SK-N-DZ (cell line): ENCODE measurements around the gene AP1S3.
"Not testable (repeated sequence)": the region's sequence is repeated elsewhere in the genome, so short reads cannot be mapped to it uniquely, and the experiment has no call there.

Experiments used
- DNase-seq: peaks from one replicate; pipeline ENCODE4 v3.0.0-alpha.2; 2015; ENCODE audit warnings: low spot score

Gene AP1S3

GRCh38 chr2:223801736-223802135 is 35.6 kb downstream of the AP1S3 start:
- no peak for DNase-seq

- no peak for DNase-seq
Observed at GRCh38 chr2:223800908-223801307, 36.5 kb downstream of the AP1S3 start.

DNA sequence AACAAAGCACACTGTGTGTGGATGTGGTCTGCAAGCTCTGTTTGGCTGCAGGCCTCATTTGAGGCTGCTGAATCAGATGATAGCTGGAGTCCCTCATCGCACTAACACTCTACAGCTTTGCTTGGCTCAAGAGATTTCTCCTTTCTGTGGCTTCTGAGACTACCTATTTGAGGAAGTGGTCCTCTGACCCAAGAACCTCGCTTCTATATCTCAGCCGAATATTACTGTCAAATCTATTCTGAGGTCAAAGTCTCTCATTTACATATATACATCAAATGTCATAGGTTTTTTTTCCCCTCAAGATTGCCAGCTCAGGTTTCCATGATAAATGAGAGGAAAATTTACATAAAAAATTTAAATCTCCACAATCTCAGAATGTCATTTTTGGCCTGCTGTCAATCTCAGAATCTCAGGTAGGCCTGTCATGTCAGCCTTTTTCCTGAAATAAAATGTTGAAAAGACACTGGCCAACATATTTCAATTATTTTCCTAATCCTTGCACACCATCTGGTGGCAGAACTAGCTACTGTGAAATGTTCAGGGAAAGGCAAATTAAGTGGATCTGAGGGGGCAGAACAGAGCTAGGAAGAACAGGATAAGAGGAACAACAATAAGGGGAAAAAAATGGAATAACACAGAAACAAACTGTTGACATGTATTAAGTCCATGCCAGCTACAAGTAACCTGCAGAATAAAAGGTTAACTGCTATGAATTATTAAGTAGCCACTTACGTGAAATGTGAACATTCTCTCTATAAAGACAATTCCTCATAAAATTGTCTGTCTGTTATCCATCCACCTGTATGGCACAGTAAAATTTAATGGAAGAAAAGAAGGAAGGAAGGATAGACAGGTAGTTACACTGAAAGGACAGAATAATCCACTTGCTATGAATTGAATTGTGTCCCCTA is 39.3 kb downstream of the AP1S3 start:
- peak; percentile 45 for DNase-seq

GRCh38 chr2:223797037-223797436 is 40.3 kb downstream of the AP1S3 start:
- no peak for DNase-seq

DNA sequence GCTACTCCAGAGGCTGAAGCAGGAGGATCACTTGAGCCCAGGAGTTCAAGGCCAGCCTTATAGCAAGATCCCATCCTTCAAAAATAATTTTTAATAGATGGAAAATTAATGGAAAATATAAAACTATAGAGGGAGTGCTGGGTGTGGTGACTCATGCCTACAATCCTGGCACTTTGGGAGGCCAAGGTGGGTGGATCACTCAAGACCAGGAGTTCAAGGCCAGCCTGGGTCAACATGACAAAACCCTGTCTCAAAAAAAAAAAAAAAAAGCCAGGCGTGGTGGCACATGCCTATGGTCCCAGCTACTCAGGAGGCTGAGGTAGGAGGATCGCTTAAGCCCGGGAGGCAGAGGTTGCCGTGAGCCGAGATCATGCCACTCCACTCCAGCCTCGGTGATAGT is 48.0 kb downstream of the AP1S3 start:
- DNase-seq: no peak

DNA sequence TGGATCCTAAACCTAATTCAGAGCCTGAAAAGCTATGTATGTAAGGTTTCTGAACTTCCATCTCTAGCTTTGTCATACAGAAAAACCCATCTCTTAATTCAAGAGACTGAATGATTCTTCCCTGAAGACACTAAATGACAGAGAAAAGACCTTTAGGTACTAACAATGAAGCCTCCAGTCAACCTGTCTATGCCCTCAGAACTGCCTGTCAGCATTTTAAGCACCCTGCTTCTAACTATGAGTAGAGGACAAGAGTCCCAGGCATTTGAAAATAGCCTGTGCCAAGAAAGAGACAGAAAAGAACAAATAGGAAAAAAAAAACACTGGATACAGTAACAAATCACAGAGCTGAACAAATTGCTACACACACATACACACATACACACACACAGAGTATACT is 48.6 kb downstream of the AP1S3 start:
- DNase-seq: no peak

GRCh38 chr2:223788106-223788505 is 49.3 kb downstream of the AP1S3 start:
- not testable (repeated sequence) for DNase-seq

DNA sequence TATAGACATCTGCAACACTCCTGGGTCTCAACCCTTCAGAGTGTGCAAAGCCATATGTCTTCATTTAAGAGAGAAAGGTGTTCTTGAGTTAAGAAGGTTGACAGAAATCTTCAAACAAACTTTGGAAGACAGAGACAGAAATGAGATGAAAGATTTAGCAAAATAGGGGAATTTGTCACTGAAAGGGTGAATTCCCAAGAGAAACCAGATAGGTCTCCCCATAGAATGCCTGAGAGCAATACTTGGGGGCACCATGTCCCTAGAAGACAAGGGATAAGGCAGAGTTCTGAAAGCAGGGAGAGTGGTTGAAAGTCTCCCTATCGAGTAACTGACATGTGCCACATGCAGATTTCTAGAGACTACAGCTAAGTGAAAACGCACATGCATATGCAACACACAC is 50.0 kb downstream of the AP1S3 start:
- DNase-seq: no peak

DNA sequence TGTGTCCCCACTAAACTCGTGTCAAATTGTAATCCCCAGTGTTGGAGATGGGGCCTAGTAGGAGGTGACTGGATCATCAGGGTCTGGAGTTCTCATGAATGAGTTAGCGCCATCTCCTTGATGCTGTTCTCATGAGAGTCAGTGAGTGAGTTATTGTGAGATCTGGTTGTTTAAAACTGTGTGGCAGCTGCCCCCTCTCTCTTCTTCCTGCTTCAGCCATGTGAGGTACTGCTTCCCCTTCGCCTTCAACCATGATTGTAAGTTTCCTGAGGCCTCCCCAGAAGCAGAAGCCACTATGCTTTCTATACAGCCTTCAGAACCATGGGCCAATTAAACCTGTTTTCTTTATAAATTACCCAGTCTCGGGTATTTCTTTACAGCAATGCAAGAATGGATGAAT is 50.4 kb downstream of the AP1S3 start:
- no peak for DNase-seq

- DNase-seq: no peak
Observed at GRCh38 chr2:223786236-223786635, 51.1 kb downstream of the AP1S3 start.

DNA sequence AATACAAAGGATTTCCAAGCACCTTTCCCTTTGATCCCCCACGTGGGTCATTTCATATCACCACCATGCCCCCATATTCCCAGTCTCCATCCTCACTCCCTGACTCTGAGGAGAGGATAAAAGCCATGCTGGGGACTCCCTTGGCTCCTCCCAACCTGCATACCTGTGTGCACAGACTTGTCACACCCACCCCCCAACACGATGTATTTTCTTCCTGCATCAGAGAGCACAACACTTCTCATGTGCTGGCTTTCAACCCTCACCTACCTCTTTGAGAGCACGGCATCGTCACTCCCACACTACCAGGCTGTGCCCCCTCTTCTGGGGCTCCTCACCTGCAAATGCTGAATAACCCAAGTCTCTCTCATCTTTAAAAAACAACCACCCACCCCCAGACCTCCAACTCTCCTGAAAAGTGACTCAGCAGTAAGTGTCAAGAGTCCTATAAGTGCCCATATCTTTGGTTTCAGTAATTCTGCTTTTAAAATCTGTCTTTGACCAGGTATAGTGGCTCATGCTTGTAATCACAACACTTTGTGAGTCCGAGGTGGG is 53.1 kb downstream of the AP1S3 start:
- no peak for DNase-seq

DNA sequence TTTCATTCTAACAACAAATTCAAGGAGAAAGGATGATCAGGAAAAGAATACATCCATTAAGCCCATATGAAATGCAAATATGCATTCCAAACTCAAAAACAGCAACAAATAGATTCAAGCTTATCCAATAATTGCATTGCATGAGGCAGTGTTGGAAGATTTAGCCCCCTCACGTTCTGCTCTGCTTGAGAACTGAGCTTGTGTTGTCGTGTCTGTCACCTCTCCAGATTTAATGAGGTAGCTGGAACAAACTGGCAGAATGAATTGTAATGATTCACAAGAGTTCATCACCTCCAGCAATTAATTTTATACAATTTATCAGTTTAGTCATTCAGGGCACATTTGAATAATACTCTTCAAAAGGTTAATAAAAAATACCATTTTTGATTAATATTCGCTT is 54.8 kb downstream of the AP1S3 start:
- DNase-seq: no peak

DNA sequence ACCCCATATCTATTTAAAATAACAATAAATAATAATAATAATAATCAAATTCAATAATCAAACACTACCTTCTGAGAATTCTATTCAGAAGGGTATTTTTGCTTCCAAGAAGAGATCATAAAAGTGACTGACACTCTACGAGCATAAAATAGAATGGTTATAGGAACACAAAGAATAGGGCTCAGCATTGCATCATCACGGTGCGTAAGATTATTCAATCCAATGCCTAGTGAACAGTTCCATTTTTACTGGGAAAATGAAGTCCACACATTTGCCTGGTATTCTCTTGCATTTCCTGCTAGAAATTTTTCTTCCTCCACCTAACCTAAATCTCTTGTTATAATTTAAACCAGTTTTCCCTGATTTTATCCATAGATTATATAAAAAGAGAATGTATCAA is 55.8 kb downstream of the AP1S3 start:
- no peak for DNase-seq

DNA sequence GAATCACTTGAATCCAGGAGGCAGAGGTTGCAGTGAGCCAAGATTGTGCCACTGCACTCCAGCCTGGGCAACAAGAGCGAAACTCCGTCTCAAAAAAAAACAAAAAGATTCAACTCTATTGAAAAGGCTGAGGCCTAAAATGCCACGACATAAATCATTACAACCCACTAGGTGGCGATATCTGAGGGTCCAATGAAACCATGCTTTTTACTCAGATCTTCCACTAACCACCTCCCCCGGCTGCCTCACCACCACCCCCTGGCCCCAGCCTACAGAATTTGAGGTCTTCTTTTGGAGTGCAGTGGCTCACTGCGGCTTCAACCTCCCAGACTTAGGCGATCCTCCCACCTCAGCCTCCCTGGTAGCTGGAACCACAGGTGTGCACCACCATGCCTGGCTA is 57.5 kb downstream of the AP1S3 start:
- peak; percentile 11 for DNase-seq

GRCh38 chr2:223774193-223774592 is 63.2 kb downstream of the AP1S3 start:
- no peak for DNase-seq

GRCh38 chr2:223772363-223772762 is 65.0 kb downstream of the AP1S3 start:
- no peak for DNase-seq

- no peak for DNase-seq
Observed at GRCh38 chr2:223771475-223771874, 65.9 kb downstream of the AP1S3 start.

GRCh38 chr2:223768179-223768578 is 69.2 kb downstream of the AP1S3 start:
- DNase-seq: no peak

DNA sequence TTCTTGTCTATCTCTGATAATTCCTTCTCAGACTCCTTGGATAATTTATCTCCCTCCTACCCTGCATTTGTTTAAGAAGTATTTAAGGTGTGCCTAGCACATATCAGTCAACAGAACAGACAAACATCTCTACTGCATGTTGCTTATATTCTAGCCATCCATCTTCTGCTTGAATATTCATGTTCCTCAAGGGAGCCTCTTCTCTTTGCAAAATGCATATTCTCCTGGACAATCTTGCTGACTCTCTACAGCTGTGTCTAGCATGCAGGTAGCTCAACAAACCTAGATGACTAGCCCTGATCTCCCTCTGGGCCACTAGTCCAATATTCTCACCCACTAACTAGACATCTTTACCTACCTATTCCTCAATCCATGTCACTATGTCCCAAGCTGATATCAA is 70.0 kb downstream of the AP1S3 start:
- no peak for DNase-seq

DNA sequence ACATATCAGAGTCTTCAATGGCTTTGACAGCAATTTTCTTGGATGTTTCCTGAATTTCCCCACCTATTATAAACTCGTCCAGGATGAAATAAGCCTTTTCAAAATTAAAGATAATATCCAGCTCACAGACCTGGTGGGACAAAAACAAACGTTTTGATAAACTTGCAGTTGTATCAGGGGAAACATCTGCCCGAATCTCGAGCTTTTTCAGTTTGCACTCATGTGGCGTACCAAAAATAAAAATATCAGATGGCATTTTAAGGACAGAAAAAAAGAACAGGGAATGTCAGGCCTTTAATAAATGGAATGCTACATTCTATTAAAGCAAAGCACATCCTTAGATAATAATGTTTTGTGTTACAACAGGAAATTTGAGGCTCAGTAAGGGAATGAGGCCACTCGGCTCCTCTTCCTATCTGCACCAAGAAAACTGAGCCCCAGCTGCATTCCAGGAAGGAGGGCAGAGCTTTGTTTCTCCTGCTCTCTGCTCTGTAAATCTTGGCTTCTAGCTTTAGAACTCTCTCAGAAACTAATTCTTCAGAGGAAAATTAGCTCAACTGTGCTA is 72.1 kb downstream of the AP1S3 start:
- no peak for DNase-seq

- no peak for DNase-seq
Observed at GRCh38 chr2:223764796-223765195, 72.6 kb downstream of the AP1S3 start.

DNA sequence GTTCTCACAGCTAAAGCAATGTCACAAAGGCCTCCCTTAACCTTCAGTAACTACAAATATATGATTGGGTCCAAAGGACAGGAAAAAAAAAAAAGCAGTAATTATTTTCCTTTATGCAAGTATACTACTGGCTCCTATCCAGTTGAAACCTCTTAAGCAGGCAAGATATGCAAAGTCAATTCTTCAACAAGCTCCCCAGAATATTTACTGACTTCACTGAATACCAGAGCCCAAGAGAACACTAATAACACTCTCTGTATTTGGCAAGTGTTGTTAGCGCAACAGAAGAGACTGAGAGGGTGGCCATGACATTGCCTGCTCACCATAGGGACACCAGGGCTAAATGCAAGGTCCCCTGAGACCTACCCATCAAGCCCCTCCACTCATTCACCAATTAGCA is 74.5 kb downstream of the AP1S3 start:
- no peak for DNase-seq

DNA sequence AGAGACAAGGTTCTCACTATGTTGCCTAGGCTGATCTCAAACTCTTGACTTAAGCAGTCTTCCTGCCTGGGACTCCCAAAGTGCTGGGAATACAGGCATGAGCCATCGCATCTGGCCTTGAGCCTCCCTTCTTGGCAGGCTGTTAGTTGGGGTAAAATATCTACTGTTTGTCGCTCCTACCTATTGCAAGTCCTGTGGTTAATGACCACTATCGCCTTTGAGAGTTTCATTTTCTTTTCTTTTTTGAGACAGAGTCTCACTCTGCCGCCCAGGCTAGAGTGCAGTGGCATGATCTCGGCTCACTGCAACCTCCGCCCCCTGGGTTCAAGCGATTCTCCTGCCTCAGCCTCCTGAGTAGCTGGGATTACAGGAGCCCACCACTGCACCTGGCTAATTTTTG is 75.6 kb downstream of the AP1S3 start:
- not testable (repeated sequence) for DNase-seq
